Parathyroid adenoma (tissue), 2 donors: ENCODE data around the gene USP17L11.
"Not testable (repeated sequence)": the region's sequence is repeated elsewhere in the genome, so short reads cannot be mapped to it uniquely, and the experiment has no call there.

Experiments used
- H2AFZ ChIP-seq: fragments of 300-600 bp; sonication (generic); one replicate; pipeline ENCODE4 v1.7.0; 2017; ENCODE audit warnings: antibody characterized with exemption, mild to moderate bottlenecking
- H3K27ac ChIP-seq: fragments of 300-600 bp; sonication (generic); one replicate; pipeline ENCODE4 v1.7.0; 2017
- H3K27me3 ChIP-seq: fragments of 300-600 bp; sonication (generic); one replicate; pipeline ENCODE4 v1.7.0; 2017; ENCODE audit warnings: low read length; ENCODE audit not compliant: control insufficient read depth, insufficient read depth
- H3K36me3 ChIP-seq: fragments of 300-600 bp; sonication (generic); one replicate; pipeline ENCODE4 v1.7.0; 2017; ENCODE audit warnings: low read length; ENCODE audit not compliant: control insufficient read depth, insufficient read depth
- H3K4me1 ChIP-seq: fragments of 300-600 bp; sonication (generic); one replicate; pipeline ENCODE4 v1.7.0; 2017; ENCODE audit warnings: control low read depth
- H3K4me2 ChIP-seq: fragments of 300-600 bp; sonication (generic); one replicate; pipeline ENCODE4 v1.7.0; 2017; ENCODE audit warnings: low read length
- H3K4me3 ChIP-seq: fragments of 300-600 bp; sonication (generic); one replicate; pipeline ENCODE4 v1.7.0; 2017; ENCODE audit warnings: low read depth, low read length
- H3K79me2 ChIP-seq: fragments of 300-600 bp; sonication (generic); one replicate; pipeline ENCODE4 v1.7.0; 2017; ENCODE audit warnings: control low read depth
- H3K9ac ChIP-seq: fragments of 300-600 bp; sonication (generic); one replicate; pipeline ENCODE4 v1.7.0; 2017; ENCODE audit warnings: mild to moderate bottlenecking
- H3K9me3 ChIP-seq: fragments of 300-600 bp; sonication (generic); one replicate; pipeline ENCODE4 v1.7.0; 2017; ENCODE audit warnings: low read length; ENCODE audit not compliant: control insufficient read depth
- donor health status: primary hyperparathyroidism.

USP17L11 gene, protein sequence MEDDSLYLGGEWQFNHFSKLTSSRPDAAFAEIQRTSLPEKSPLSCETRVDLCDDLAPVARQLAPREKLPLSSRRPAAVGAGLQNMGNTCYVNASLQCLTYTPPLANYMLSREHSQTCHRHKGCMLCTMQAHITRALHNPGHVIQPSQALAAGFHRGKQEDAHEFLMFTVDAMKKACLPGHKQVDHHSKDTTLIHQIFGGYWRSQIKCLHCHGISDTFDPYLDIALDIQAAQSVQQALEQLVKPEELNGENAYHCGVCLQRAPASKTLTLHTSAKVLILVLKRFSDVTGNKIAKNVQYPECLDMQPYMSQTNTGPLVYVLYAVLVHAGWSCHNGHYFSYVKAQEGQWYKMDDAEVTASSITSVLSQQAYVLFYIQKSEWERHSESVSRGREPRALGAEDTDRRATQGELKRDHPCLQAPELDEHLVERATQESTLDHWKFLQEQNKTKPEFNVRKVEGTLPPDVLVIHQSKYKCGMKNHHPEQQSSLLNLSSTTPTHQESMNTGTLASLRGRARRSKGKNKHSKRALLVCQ

DNA sequence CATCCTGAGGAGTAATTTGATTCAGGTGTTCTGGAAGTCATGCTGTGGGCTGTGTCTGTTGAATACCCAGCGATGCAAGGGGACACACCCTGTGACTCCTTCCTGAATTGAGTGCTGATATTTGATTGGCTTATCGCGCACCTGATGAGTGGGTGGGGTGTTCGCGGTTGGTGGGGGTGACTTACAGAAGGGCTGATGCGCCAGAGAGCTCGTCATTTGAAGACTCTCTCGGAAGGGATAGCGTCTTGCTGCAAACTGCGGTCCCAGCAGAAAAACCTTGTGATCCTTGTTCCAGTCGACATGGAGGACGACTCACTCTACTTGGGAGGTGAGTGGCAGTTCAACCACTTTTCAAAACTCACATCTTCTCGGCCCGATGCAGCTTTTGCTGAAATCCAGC lies at the start of gene USP17L11:
Gene USP17L11, plus strand, starts transcription at position 301 of the 400 bp plus-strand sequence. Its CDS starts 0 bp downstream, at position 301.
- H3K27ac ChIP-seq, H2AFZ ChIP-seq, H3K9me3 ChIP-seq: not testable (repeated sequence)

DNA sequence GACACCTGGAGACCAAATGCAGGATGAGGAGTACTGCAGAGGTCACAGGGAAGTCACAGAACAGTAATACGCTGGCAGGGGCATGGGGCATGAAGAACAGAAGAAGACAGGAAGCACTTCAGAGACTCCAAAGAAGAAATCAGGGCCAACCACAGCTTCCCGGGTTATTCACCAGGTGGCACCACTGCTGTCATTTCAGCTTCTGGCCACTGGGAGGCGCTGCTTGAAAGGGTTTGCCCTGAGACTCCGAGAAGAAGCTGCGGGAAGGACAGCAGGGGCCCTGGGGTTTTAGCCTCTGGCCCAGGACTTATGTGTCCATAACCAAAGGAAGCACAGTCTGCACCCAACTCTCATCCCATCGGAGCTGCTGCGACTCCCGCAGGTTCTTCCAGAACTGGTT lies 49.2 kb upstream of the USP17L11 start:
- H3K36me3 ChIP-seq, H3K27me3 ChIP-seq, H3K27ac ChIP-seq, H3K9me3 ChIP-seq, H3K79me2 ChIP-seq, H3K9ac ChIP-seq, H3K4me3 ChIP-seq, H3K4me1 ChIP-seq, H3K4me2 ChIP-seq, H2AFZ ChIP-seq: not testable (repeated sequence)

More for the DNA sequence above, at the start of gene USP17L11:
- not testable (repeated sequence) for H3K79me2 ChIP-seq, H3K36me3 ChIP-seq, H3K9ac ChIP-seq, H3K4me3 ChIP-seq, H3K4me2 ChIP-seq, H3K27me3 ChIP-seq, H3K4me1 ChIP-seq

DNA sequence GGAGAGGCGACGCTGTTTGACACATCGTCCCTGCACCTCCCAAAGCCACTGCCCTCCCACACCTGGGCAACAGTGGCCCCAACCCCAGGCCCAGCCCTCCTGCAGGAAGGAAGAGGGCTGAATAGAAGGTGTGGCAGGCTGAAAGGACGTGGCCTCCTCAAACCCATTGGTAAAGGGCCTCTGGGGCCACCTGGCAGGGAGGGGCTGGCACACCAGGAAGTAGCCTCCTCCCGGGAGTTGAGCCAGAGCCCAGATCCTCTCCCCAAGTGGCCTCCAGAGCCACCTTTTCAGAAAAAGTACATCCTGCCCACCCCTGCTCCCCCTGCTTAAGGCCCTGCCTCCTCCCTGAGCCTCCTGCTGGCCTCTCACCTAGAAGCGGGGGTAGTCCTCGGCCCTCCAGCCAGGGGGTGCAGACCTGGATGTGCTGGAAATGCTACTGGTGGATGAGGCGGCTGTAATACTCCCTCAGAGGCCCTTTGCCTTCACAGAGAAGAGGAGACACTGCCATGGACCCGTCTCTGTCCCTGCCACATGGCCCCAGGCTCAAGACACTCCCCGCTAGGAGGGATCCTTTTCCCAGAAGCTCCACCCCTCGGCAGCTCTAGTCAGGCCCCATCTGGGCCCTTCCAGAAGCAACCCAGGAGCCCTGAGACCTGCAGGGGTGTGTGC lies 45.3 kb upstream of the USP17L11 start, which contains the start of gene FAM90A26:
Gene FAM90A26, plus strand, starts transcription at position 619 of the 669 bp plus-strand sequence. CDS start 2,764 bp downstream, outside the sequence.
- H3K9me3 ChIP-seq, H3K4me1 ChIP-seq, H3K36me3 ChIP-seq: not testable (repeated sequence)

DNA sequence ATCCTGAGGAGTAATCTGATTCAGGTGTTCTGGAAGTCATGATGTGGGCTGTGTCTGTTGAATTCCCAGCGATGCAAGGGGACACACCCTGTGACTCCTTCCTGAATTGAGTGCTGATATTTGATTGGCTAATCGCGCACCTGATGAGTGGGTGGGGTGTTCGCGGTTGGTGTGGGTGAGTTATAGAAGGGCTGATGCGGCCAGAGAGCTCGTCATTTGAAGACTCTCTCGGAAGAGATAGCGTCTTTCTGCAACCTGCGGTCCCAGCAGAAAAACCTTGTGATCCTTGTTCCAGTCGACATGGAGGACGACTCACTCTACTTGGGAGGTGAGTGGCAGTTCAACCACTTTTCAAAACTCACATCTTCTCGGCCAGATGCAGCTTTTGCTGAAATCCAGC lies 4.8 kb upstream of the USP17L11 start, which contains the start of gene USP17L10:
Gene USP17L10, plus strand, starts transcription at position 301 of the 400 bp plus-strand sequence. Its CDS starts 0 bp downstream, at position 301.
- H3K4me1 ChIP-seq, H3K79me2 ChIP-seq, H3K27ac ChIP-seq, H3K9me3 ChIP-seq, H3K4me2 ChIP-seq, H3K4me3 ChIP-seq, H3K27me3 ChIP-seq, H3K9ac ChIP-seq, H3K36me3 ChIP-seq, H2AFZ ChIP-seq: not testable (repeated sequence)

More for the DNA sequence above, 45.3 kb upstream of the USP17L11 start, which contains the start of gene FAM90A26:
- not testable (repeated sequence) for H3K9ac ChIP-seq, H3K27me3 ChIP-seq, H3K79me2 ChIP-seq, H2AFZ ChIP-seq, H3K27ac ChIP-seq, H3K4me2 ChIP-seq, H3K4me3 ChIP-seq

DNA sequence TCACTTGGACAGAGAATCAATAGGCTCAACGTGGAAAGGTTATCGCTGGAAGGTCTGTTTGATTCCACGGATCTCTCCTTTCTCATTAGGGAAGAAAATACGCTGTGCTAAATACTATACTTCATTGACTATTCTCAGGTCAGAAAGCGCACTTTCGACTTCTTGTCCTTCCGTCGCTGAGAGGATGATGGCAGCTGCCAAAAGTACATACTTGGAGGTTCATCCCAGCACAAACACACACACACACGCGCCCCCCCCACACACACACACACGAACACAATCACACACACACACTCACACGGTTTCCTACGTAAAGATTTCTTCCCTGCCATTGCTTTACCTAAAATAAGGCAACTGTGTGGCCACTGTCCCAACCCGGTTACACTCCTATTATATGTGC lies 504 bp upstream of the USP17L11 start:
- not testable (repeated sequence) for H2AFZ ChIP-seq, H3K27ac ChIP-seq, H3K9ac ChIP-seq

DNA sequence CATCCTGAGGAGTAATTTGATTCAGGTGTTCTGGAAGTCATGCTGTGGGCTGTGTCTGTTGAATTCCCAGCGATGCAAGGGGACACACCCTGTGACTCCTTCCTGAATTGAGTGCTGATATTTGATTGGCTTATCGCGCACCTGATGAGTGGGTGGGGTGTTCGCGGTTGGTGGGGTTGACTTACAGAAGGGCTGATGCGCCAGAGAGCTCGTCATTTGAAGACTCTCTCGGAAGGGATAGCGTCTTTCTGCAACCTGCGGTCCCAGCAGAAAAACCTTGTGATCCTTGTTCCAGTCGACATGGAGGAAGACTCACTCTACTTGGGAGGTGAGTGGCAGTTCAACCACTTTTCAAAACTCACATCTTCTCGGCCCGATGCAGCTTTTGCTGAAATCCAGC lies 4.6 kb downstream of the USP17L11 start, which contains the start of gene USP17L12:
Gene USP17L12, plus strand, starts transcription at position 301 of the 400 bp plus-strand sequence. Its CDS starts 0 bp downstream, at position 301.
- not testable (repeated sequence) for H3K4me3 ChIP-seq, H3K4me2 ChIP-seq, H3K4me1 ChIP-seq, H3K27ac ChIP-seq, H3K9me3 ChIP-seq, H2AFZ ChIP-seq, H3K36me3 ChIP-seq, H3K27me3 ChIP-seq, H3K79me2 ChIP-seq, H3K9ac ChIP-seq

More for the DNA sequence above, 504 bp upstream of the USP17L11 start:
- H3K9me3 ChIP-seq, H3K36me3 ChIP-seq, H3K4me3 ChIP-seq, H3K4me2 ChIP-seq, H3K27me3 ChIP-seq, H3K4me1 ChIP-seq, H3K79me2 ChIP-seq: not testable (repeated sequence)

DNA sequence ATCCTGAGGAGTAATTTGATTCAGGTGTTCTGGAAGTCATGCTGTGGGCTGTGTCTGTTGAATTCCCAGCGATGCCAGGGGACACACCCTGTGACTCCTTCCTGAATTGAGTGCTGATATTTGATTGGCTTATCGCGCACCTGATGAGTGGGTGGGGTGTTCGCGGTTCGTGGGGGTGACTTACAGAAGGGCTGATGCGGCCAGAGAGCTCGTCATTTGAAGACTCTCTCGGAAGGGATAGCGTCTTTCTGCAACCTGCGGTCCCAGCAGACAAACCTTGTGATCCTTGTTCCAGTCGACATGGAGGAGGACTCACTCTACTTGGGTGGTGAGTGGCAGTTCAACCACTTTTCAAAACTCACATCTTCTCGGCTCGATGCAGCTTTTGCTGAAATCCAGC lies 9.4 kb downstream of the USP17L11 start, which contains the start of gene USP17L13:
Gene USP17L13, plus strand, starts transcription at position 301 of the 400 bp plus-strand sequence. Its CDS starts 0 bp downstream, at position 301.
- not testable (repeated sequence) for H3K36me3 ChIP-seq, H3K9me3 ChIP-seq, H3K27ac ChIP-seq, H2AFZ ChIP-seq, H3K27me3 ChIP-seq, H3K79me2 ChIP-seq, H3K4me3 ChIP-seq, H3K9ac ChIP-seq, H3K4me1 ChIP-seq, H3K4me2 ChIP-seq

DNA sequence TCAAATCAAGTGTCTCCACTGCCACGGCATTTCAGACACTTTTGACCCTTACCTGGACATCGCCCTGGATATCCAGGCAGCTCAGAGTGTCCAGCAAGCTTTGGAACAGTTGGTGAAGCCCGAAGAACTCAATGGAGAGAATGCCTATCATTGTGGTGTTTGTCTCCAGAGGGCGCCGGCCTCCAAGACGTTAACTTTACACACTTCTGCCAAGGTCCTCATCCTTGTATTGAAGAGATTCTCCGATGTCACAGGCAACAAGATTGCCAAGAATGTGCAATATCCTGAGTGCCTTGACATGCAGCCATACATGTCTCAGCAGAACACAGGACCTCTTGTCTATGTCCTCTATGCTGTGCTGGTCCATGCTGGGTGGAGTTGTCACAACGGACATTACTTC lies 15.0 kb downstream of the USP17L11 start:
- not testable (repeated sequence) for H3K36me3 ChIP-seq, H3K27ac ChIP-seq, H3K9ac ChIP-seq, H2AFZ ChIP-seq, H3K4me2 ChIP-seq, H3K4me3 ChIP-seq, H3K27me3 ChIP-seq, H3K9me3 ChIP-seq, H3K79me2 ChIP-seq, H3K4me1 ChIP-seq

DNA sequence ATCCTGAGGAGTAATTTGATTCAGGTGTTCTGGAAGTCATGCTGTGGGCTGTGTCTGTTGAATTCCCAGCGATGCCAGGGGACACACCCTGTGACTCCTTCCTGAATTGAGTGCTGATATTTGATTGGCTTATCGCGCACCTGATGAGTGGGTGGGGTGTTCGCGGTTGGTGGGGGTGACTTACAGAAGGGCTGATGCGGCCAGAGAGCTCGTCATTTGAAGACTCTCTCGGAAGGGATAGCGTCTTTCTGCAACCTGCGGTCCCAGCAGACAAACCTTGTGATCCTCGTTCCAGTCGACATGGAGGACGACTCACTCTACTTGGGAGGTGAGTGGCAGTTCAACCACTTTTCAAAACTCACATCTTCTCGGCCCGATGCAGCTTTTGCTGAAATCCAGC lies 18.9 kb downstream of the USP17L11 start, which contains the start of gene USP17L15:
Gene USP17L15, plus strand, starts transcription at position 301 of the 400 bp plus-strand sequence. Its CDS starts 0 bp downstream, at position 301.
- H3K9ac ChIP-seq, H3K27ac ChIP-seq, H3K79me2 ChIP-seq, H3K4me1 ChIP-seq, H3K27me3 ChIP-seq, H3K4me3 ChIP-seq, H3K4me2 ChIP-seq, H3K36me3 ChIP-seq, H3K9me3 ChIP-seq, H2AFZ ChIP-seq: not testable (repeated sequence)

DNA sequence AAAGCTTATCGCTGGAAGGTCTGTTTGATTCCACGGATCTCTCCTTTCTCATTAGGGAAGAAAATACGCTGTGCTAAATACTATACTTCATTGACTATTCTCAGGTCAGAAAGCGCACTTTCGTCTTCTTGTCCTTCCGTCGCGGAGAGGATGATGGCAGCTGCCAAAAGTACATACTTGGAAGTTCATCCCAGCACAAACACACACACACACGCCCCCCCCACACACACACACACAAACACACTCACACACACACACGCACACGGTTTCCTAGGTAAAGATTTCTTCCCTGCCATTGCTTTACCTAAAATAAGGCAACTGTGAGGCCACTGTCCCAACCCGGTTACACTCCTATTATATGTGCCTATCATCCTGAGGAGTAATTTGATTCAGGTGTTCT lies 23.3 kb downstream of the USP17L11 start:
- not testable (repeated sequence) for H3K27ac ChIP-seq, H3K9me3 ChIP-seq, H3K4me2 ChIP-seq, H2AFZ ChIP-seq, H3K27me3 ChIP-seq, H3K4me1 ChIP-seq, H3K79me2 ChIP-seq, H3K36me3 ChIP-seq, H3K4me3 ChIP-seq, H3K9ac ChIP-seq
